HG02642 (cell line): ENCODE data around the gene TCP1.
"Not testable (repeated sequence)": the region's sequence is repeated elsewhere in the genome, so short reads cannot be mapped to it uniquely, and the experiment has no call there.

Source experiments
- ATAC-seq: cut with Tn5 transposase; IDR thresholded peaks from one replicate; pipeline ENCODE4 v1.9.1; 2021; ENCODE audit warnings: mild to moderate bottlenecking; ENCODE audit not compliant: unreplicated experiment, poor library complexity

Gene TCP1

GRCh38 chr6:159817951-159818739 lies 28.7 kb upstream of the TCP1 start:
- ATAC-seq = no peak

GRCh38 chr6:159816775-159817174 lies 27.4 kb upstream of the TCP1 start:
- ATAC-seq = not testable (repeated sequence)

GRCh38 chr6:159815410-159815809 lies 26.0 kb upstream of the TCP1 start:
- ATAC-seq = no peak

GRCh38 chr6:159813781-159814180 lies 24.4 kb upstream of the TCP1 start:
- ATAC-seq = no peak

GRCh38 chr6:159809149-159809548 lies 19.7 kb upstream of the TCP1 start:
- no peak for ATAC-seq

- ATAC-seq = no peak
These were observed 19.2 kb upstream of the TCP1 start for GRCh38 chr6:159808647-159809046.

GRCh38 chr6:159807150-159807858 lies 17.9 kb upstream of the TCP1 start:
- ATAC-seq = no peak

GRCh38 chr6:159806021-159806458 lies 16.6 kb upstream of the TCP1 start:
- ATAC-seq = no peak

- no peak for ATAC-seq
These were observed 16.1 kb upstream of the TCP1 start for GRCh38 chr6:159805440-159806020.

GRCh38 chr6:159804504-159804903 lies 15.1 kb upstream of the TCP1 start:
- no peak for ATAC-seq

- no peak for ATAC-seq
These were observed 12.5 kb upstream of the TCP1 start for GRCh38 chr6:159801935-159802334.

GRCh38 chr6:159800141-159800865 lies 10.9 kb upstream of the TCP1 start, which contains the start of gene PNLDC1:
TSS of gene PNLDC1 (plus strand) at chr6:159800276. CDS start at chr6:159800308, 32 bp downstream.
- no peak for ATAC-seq

- ATAC-seq = no peak
These were observed 8.2 kb upstream of the TCP1 start for GRCh38 chr6:159797554-159797953.

- ATAC-seq = not testable (repeated sequence)
These were observed 5.6 kb upstream of the TCP1 start for GRCh38 chr6:159794976-159795375.

- ATAC-seq = no peak
These were observed 1.7 kb upstream of the TCP1 start for GRCh38 chr6:159790956-159791598.

- peak; percentile 81 for ATAC-seq
These were observed 950 bp upstream of the TCP1 start, which contains the start of gene MRPL18 for GRCh38 chr6:159790149-159790955. TSS of gene MRPL18 (plus strand) at chr6:159790467. CDS start at chr6:159790588, 121 bp downstream.

- ATAC-seq = peak; percentile 1
These were observed 537 bp downstream of the TCP1 start for GRCh38 chr6:159788753-159789376.

- ATAC-seq = no peak
These were observed 1.1 kb downstream of the TCP1 start for GRCh38 chr6:159788276-159788675.
